NCI-H2171 (cell line): ENCODE measurements around the gene LEFTY2.
"Not testable (repeated sequence)": the region's sequence is repeated elsewhere in the genome, so short reads cannot be mapped to it uniquely, and the experiment has no call there.

Experiments used
- DNase-seq: peaks from one replicate; lab custom pipeline; 2025; lab: John Stamatoyannopoulos, UW

Gene LEFTY2

DNA sequence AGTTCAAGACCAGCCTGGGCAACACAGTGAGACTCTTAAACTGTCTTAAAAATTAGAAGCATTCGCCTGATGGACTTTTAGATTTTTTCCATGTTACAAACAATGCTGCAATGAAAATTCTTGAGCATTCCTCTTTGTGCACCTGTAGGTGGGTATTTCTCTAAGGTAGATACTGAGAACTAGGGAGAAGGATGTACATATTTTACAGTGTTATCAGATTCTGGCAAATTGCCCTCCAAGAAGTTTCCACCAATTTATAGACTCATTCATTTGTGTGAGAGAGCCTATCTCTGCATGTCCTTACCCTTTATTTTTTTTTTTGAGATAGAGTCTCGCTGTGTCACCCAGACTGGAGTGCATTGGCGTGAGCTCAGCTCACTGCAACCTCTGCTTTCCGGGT is 12.3 kb upstream of the LEFTY2 start:
- no peak for DNase-seq

- DNase-seq: no peak
These were observed 10.0 kb upstream of the LEFTY2 start for GRCh38 chr1:225950905-225951497.

DNA sequence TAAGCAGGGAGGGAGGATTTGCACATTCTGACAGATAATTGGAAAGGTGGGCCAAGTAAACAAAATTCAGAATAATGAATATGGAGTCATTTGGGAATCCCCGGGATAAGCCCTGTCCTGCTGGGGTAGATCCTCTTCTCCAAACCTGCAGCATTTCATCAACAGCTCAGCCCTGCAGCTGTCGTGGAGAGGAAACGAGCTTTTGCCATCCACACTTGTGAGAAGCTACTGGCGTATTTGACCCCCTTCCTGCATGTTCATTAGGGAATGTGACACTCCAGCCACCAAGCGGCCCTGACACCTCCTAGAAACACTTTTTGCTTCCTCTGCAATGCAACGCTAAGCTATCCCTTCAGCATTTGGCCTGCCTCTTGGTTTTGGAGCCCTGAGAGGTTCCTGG is 8.0 kb upstream of the LEFTY2 start:
- no peak for DNase-seq

GRCh38 chr1:225946803-225947202 is 5.8 kb upstream of the LEFTY2 start:
- DNase-seq: no peak

GRCh38 chr1:225946082-225946620 is 5.1 kb upstream of the LEFTY2 start:
- no peak for DNase-seq

- no peak for DNase-seq
These were observed 4.5 kb upstream of the LEFTY2 start for GRCh38 chr1:225945564-225945963.

DNA sequence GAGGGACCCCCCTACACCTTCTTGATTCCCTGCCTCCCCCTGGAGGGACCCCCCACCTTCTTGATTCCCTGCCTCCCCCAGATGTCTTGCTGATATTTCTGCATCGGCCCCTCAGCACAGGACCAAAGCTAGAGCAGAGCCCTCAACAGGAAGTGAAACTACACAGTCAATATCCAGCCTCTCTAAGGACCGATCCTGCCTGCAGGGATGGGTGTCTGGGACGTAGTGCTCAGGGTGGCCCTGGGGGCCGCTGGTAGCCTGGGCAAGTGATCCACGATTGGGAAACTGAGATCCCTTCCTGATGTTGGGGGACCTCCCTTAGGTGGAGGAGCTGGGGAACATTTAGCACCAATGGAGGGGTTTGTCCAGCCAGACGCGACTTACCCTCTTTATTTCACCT is 3.9 kb upstream of the LEFTY2 start:
- no peak for DNase-seq

GRCh38 chr1:225944387-225944786 is 3.4 kb upstream of the LEFTY2 start:
- DNase-seq: no peak

GRCh38 chr1:225943582-225943981 is 2.6 kb upstream of the LEFTY2 start:
- DNase-seq: no peak

GRCh38 chr1:225942574-225942973 is 1.6 kb upstream of the LEFTY2 start:
- DNase-seq: no peak

DNA sequence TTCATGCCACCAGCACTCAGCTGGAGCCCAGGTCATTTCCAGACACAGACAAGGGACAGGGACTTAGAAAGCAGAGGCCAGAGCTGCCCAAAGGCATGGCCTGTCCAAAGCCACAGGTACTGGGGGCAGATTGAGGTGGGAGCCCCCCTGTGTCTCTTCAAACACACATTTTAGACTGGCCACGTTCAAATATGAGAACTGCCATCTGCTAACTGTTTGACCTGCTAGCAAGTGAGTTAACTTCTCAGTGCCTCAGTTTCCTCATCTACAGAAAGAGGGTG is 862 bp upstream of the LEFTY2 start:
- DNase-seq: no peak

- DNase-seq: no peak
These were observed 452 bp downstream of the LEFTY2 start for GRCh38 chr1:225940385-225941151.

- DNase-seq: not testable (repeated sequence)
These were observed 1.1 kb downstream of the LEFTY2 start for GRCh38 chr1:225939939-225940310.

GRCh38 chr1:225939097-225939938 is 1.7 kb downstream of the LEFTY2 start:
- DNase-seq: not testable (repeated sequence)

GRCh38 chr1:225937048-225937968 is 3.7 kb downstream of the LEFTY2 start:
- no peak for DNase-seq

- DNase-seq: no peak
These were observed 4.5 kb downstream of the LEFTY2 start for GRCh38 chr1:225936523-225936922.

DNA sequence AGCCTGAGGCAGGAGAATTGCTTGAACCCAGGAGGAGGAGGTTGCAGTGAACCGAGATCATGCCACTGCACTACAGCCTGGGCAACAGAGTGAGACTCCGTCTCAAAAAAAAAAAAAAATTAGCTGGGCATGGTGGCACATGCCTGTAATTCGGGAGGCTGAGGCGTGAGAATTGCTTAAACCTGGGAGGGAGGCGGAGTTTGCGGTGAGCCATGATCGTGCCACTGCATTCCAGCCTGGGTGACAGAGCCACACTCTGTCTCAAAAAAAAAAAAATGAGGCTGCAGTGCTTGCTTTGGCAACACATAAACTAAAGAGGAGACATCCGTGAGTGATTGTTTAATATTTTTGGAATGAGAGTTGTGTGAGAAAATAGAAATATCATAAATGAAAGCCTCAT is 4.9 kb downstream of the LEFTY2 start:
- not testable (repeated sequence) for DNase-seq

- DNase-seq: no peak
These were observed 6.3 kb downstream of the LEFTY2 start for GRCh38 chr1:225934711-225935110.

- no peak for DNase-seq
These were observed 7.9 kb downstream of the LEFTY2 start for GRCh38 chr1:225933072-225933471.

DNA sequence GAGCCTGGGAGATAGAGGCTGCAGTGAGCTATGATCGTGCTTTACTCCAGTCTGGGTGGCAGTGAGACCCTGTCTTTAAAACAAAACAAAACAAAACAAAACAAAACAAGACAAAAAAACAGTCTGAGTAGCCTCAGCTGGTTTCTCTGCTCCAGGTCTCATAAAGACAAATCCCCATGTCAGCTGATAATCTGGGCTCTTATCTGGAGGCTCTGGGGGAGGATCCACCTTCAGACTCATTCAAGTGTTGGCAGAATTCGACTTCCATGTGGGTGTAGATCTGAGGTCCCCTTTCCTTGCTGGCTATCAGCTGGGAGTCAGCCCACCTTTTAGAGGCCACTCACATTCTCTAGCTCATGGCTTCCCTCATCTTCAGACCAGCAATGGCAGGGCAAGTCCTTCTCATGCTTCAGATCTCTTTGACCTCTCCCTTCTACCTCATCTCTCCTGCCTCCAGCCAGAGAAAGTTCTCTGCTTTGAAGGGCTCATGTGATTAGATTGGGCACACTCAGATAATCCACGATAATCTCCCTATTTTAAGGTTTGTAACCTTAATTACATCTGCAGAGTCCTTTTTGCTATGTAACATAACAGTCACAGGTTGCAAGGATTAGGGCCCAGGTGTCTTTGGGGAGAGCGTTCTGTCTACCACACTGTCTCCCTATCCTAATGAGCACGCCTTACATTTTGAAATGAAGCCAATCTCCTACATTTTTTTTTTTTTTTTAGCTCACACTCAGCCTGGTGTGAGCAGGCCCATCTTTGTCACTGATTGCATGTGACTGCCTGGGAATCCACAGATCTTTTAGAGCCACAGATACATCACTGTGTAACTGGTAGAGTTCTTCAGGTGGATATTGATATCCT is 9.5 kb downstream of the LEFTY2 start:
- peak; percentile 62 for DNase-seq

DNA sequence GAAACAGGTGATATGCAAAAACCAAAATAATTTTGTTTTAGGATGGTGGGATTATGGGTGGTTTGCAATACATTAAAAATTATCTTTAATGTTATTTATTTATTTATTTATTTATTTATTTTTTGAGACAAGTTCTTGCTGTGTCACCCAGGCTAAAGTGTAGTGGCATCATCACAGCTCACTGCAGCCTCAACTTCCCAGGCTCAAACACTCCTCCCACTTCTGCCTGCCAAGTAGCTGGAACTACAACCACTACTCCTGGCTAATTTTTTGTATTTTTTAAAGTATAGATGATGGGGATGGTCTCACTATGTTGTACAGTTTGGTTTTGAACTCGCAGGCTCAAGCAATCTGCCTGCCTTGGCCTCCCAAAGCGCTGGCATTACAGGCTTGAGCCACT is 10.5 kb downstream of the LEFTY2 start:
- no peak for DNase-seq
